GM23248 (cell line): ENCODE measurements around the gene NPHP4. TPM values are rescaled to one million over a fixed set of nuclear protein-coding genes. Genes with fewer than 3 reads are reported as not detected.

ENCODE experiments used
- DNase-seq: peaks from one replicate; pipeline ENCODE4 v3.0.0-alpha.2; 2015
- H2AFZ ChIP-seq: fragments of 200-600 bp; sonication (generic); 2 replicates; pipeline ENCODE4 v1.6.1; 2016; ENCODE audit warnings: antibody characterized with exemption
- H3F3A ChIP-seq: fragments of 200-600 bp; sonication (generic); 2 replicates; pipeline ENCODE4 v1.6.1; 2016; ENCODE audit warnings: mild to moderate bottlenecking, antibody characterized with exemption, mixed run types; ENCODE audit not compliant: insufficient read depth
- H3K27ac ChIP-seq: fragments of 200-600 bp; sonication (generic); 2 replicates; pipeline ENCODE4 v1.5.1; 2016; ENCODE audit warnings: mild to moderate bottlenecking
- H3K27me3 ChIP-seq: fragments of 200-600 bp; sonication (generic); replicated peaks from 2 replicates; pipeline ENCODE4 v1.6.1; 2016; ENCODE audit warnings: mild to moderate bottlenecking; ENCODE audit not compliant: insufficient read depth
- H3K36me3 ChIP-seq: fragments of 200-600 bp; sonication (generic); 2 replicates; pipeline ENCODE4 v1.6.1; 2016; ENCODE audit warnings: low read depth, mild to moderate bottlenecking
- H3K4me1 ChIP-seq: fragments of 200-600 bp; sonication (generic); 2 replicates; pipeline ENCODE4 v1.6.1; 2016; ENCODE audit warnings: mild to moderate bottlenecking; ENCODE audit not compliant: insufficient read depth
- H3K4me2 ChIP-seq: fragments of 200-600 bp; sonication (generic); one replicate; pipeline ENCODE4 v1.6.1; 2016; ENCODE audit warnings: mild to moderate bottlenecking; ENCODE audit not compliant: unreplicated experiment
- H3K4me3 ChIP-seq: fragments of 200-600 bp; sonication (generic); 2 replicates; pipeline ENCODE4 v1.5.1; 2016; ENCODE audit warnings: mild to moderate bottlenecking
- H3K79me2 ChIP-seq: fragments of 200-600 bp; sonication (generic); 2 replicates; pipeline ENCODE4 v1.6.1; 2016; ENCODE audit warnings: mild to moderate bottlenecking; ENCODE audit not compliant: insufficient read depth
- H3K9ac ChIP-seq: fragments of 200-600 bp; sonication (generic); 2 replicates; pipeline ENCODE4 v1.6.1; 2016; ENCODE audit warnings: mild to moderate bottlenecking
- H3K9me2 ChIP-seq: fragments of 200-600 bp; sonication (generic); 2 replicates; pipeline ENCODE4 v1.6.1; 2016; ENCODE audit warnings: mixed run types, mild to moderate bottlenecking, moderate library complexity; ENCODE audit not compliant: insufficient read depth
- H3K9me3 ChIP-seq: fragments of 200-600 bp; sonication (generic); one replicate; pipeline ENCODE4 v1.6.1; 2017; ENCODE audit warnings: low read depth
- H4K20me1 ChIP-seq: fragments of 200-600 bp; sonication (generic); 2 replicates; pipeline ENCODE4 v1.6.0; 2016; ENCODE audit not compliant: insufficient read depth
- EZH2 ChIP-seq: fragments of 200-600 bp; sonication (generic); IDR thresholded peaks from 2 replicates; pipeline ENCODE4 v1.6.1; 2018; ENCODE audit warnings: antibody characterized with exemption, mild to moderate bottlenecking; ENCODE audit not compliant: insufficient read depth, poor library complexity, severe bottlenecking
- EZH2phosphoT487 ChIP-seq: fragments of 200-600 bp; sonication (generic); IDR thresholded peaks from 2 replicates; pipeline ENCODE4 v1.6.1; 2018; ENCODE audit warnings: antibody characterized with exemption, moderate library complexity, mild to moderate bottlenecking, low read depth; ENCODE audit not compliant: insufficient read depth
- WGBS, 2 experiments: methylation state at CpG; one replicate each; pipeline ENCODE4 v1.1.6; 2015 to 2017; ENCODE audit warnings: low lambda C conversion rate in 2 of 2, low coverage in 1 of 2; ENCODE audit errors: missing lambda C conversion rate in 2 of 2; 5-methylcytosine and 5-hydroxymethylcytosine counted together
- in situ Hi-C: fragments of 300-500 bp; cut with MboI; formaldehyde crosslinking; loops from 2 replicates; pipeline ENCODE4 v1.15.0; 2020
- polyA plus RNA-seq: library from polyadenylated mRNA; unstranded; fragments of >200 nt; fragmentation: Nextera tagmentation; extraction: Ambion mirVana; gene quantifications from 2 replicates; pipeline ENCODE4 v1.2.1, GENCODE V29; 2016
- total RNA-seq: library from RNA; depleted of rRNA; stranded (reverse); fragments of >200 nt; shearing (Covaris generic); gene quantifications from 2 replicates; pipeline ENCODE4 v1.2.3, GENCODE V29; 2014

Gene NPHP4
- total and polyA plus RNA-seq, 2 experiments from 2014 or later = 4.0 to 4.2 TPM

- in situ Hi-C loops = no loop called here
- Histone ChIP-seq H3K9me2 (no peaks in the 10 kb centered on the region), H3F3A (no peaks in the 10 kb centered on the region), H3K4me1 (no peaks in the 10 kb centered on the region), H3K27me3 (no peaks in the 10 kb centered on the region), H4K20me1 (no peaks in the 10 kb centered on the region), H3K27ac (no peak overlapping the region), H3K4me3 (no peak overlapping the region), H3K36me3 (no peaks in the 10 kb centered on the region), H3K79me2 (no peaks in the 10 kb centered on the region), H3K9me3 (no peaks in the 10 kb centered on the region), H2AFZ (no peak overlapping the region), H3K9ac (no peak overlapping the region), H3K4me2 (no peak overlapping the region)
- no peak for TF ChIP-seq EZH2phosphoT487
- TF ChIP-seq EZH2 = no peak
- 42 to 53% methylated on average over 5 of the region's 5 CpGs for WGBS, 2 experiments
- DNase-seq = no peak
These were observed 170.0 kb downstream of the NPHP4 start for GRCh38 chr1:5822266-5822665.

- Histone ChIP-seq H3F3A (no peaks in the 10 kb centered on the region), H3K36me3 (no peaks in the 10 kb centered on the region), H3K4me1 (no peaks in the 10 kb centered on the region), H3K79me2 (no peaks in the 10 kb centered on the region), H3K9me2 (no peaks in the 10 kb centered on the region), H3K27me3 (no peaks in the 10 kb centered on the region), H2AFZ (no peak overlapping the region), H3K27ac (no peak overlapping the region), H3K9me3 (no peaks in the 10 kb centered on the region), H3K9ac (no peak overlapping the region), H3K4me3 (no peak overlapping the region), H4K20me1 (no peaks in the 10 kb centered on the region), H3K4me2 (no peak overlapping the region)
- in situ Hi-C loops = no loop called here
- WGBS, 2 experiments = 28% methylated on average over 12 of the region's 12 CpGs
- no peak for DNase-seq
- TF ChIP-seq EZH2 (no peak), EZH2phosphoT487 (no peak)
These were observed 170.6 kb downstream of the NPHP4 start for GRCh38 chr1:5821540-5822176.

DNA sequence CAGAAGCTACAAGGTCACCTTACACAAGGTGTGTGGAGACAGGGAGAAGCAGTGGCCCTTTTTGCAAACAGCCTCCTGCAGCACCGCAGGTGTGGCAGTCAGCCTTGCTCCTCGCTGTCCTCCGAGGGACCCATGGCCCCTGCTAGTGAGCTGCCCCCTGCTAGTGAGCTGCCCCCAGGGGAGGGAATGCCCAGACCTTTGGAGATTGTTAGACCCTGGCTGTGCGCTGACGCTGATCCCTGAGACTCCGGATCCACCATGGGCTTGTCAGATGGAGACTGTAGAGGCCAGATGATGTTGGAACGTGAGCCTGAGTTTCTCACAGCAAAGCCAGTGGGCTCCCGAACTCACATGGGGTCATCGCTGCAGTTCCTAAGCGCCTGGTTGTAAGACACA is 172.2 kb downstream of the NPHP4 start:
- H3K27ac ChIP-seq = no peak overlapping the region
- no peaks in the 10 kb centered on the region for H3K79me2 ChIP-seq
- DNase-seq = no peak
- H2AFZ ChIP-seq = no peak overlapping the region
- H3K9me3 ChIP-seq = no peaks in the 10 kb centered on the region
- H3K4me1 ChIP-seq = no peaks in the 10 kb centered on the region
- no peaks in the 10 kb centered on the region for H3K36me3 ChIP-seq
- H3K4me3 ChIP-seq = no peak overlapping the region
- no peaks in the 10 kb centered on the region for H3K27me3 ChIP-seq
- no peak for TF ChIP-seq EZH2phosphoT487
- TF ChIP-seq EZH2 = no peak
- no peaks in the 10 kb centered on the region for H4K20me1 ChIP-seq
- WGBS, 2 experiments = 30 to 57% methylated on average over 8 to 10 of the region's 10 CpGs
- no peak overlapping the region for H3K4me2 ChIP-seq
- in situ Hi-C loops = no loop called here
- H3K9me2 ChIP-seq = no peaks in the 10 kb centered on the region
- H3K9ac ChIP-seq = no peak overlapping the region
- H3F3A ChIP-seq = no peaks in the 10 kb centered on the region

GRCh38 chr1:5819391-5820025 is 172.7 kb downstream of the NPHP4 start:
- 8 to 13% methylated on average over 9 of the region's 9 CpGs for WGBS, 2 experiments

More at GRCh38 chr1:5819391-5820025, 172.7 kb downstream of the NPHP4 start:
- TF ChIP-seq EZH2phosphoT487 (no peak), EZH2 (no peak)
- H3K4me1 ChIP-seq = no peaks in the 10 kb centered on the region
- no peaks in the 10 kb centered on the region for H3K79me2 ChIP-seq
- no peaks in the 10 kb centered on the region for H3K9me3 ChIP-seq
- in situ Hi-C loops = no loop called here
- no peaks in the 10 kb centered on the region for H3F3A ChIP-seq
- H3K4me2 ChIP-seq = no peak overlapping the region
- no peak overlapping the region for H3K4me3 ChIP-seq
- no peak overlapping the region for H3K27ac ChIP-seq
- H3K9me2 ChIP-seq = no peaks in the 10 kb centered on the region
- no peaks in the 10 kb centered on the region for H3K27me3 ChIP-seq
- DNase-seq = no peak
- no peaks in the 10 kb centered on the region for H4K20me1 ChIP-seq
- H2AFZ ChIP-seq = no peak overlapping the region
- no peak overlapping the region for H3K9ac ChIP-seq
- H3K36me3 ChIP-seq = no peaks in the 10 kb centered on the region
